H9 (cell line): ENCODE results near the gene C3orf20. TPM values are rescaled to one million over a fixed set of nuclear protein-coding genes. Genes with fewer than 3 reads are reported as not detected.
A peak's percentile ranks its signal among the peaks of the same experiment; 100 is the strongest.

Source experiments
- DNase-seq: peaks from one replicate; pipeline ENCODE4 v3.0.0-alpha.2; 2017
- H2AFZ ChIP-seq: one replicate; pipeline ENCODE4 v1.6.1; 2013; ENCODE audit warnings: mild to moderate bottlenecking, low read length, control low read depth, moderate library complexity
- H2AK5ac ChIP-seq: 2 replicates; pipeline ENCODE4 v1.6.1; 2013; ENCODE audit warnings: low read length, control low read depth, mixed read lengths; ENCODE audit not compliant: insufficient read length
- H2BK120ac ChIP-seq: one replicate; pipeline ENCODE4 v1.6.1; 2013; ENCODE audit warnings: low read depth, mild to moderate bottlenecking, low read length, control low read depth, inconsistent platforms; ENCODE audit not compliant: poor library complexity, severe bottlenecking
- H2BK12ac ChIP-seq: 2 replicates; pipeline ENCODE4 v1.6.1; 2013; ENCODE audit warnings: low read length, control low read depth, mixed read lengths, low read depth; ENCODE audit not compliant: insufficient read length
- H2BK15ac ChIP-seq: 2 replicates; pipeline ENCODE4 v1.6.1; 2013; ENCODE audit warnings: low read depth, low read length, control low read depth
- H2BK20ac ChIP-seq: one replicate; pipeline ENCODE4 v1.6.1; 2013; ENCODE audit warnings: low read depth, mild to moderate bottlenecking, low read length, control low read depth, inconsistent platforms; ENCODE audit not compliant: poor library complexity, severe bottlenecking
- H2BK5ac ChIP-seq: 2 replicates; pipeline ENCODE4 v1.6.1; 2013; ENCODE audit warnings: low read length, control low read depth, mixed read lengths; ENCODE audit not compliant: insufficient read length
- H3K14ac ChIP-seq: 2 replicates; pipeline ENCODE4 v1.6.1; 2013; ENCODE audit warnings: low read length, control low read depth; ENCODE audit not compliant: insufficient read depth
- H3K18ac ChIP-seq: 2 replicates; pipeline ENCODE4 v1.6.1; 2013; ENCODE audit warnings: low read depth, mild to moderate bottlenecking, mixed read lengths, low read length, control low read depth; ENCODE audit not compliant: insufficient read length
- H3K23ac ChIP-seq: 2 replicates; pipeline ENCODE4 v1.6.1; 2013; ENCODE audit warnings: low read length, control low read depth, mixed read lengths, low read depth; ENCODE audit not compliant: insufficient read length
- H3K23me2 ChIP-seq: 2 replicates; pipeline ENCODE4 v1.6.1; 2013; ENCODE audit warnings: low read depth, mild to moderate bottlenecking, mixed read lengths, low read length, control low read depth; ENCODE audit not compliant: insufficient read length, poor library complexity, severe bottlenecking
- H3K27ac ChIP-seq: 2 replicates; pipeline ENCODE4 v1.5.1; 2013; ENCODE audit warnings: low read length, control low read depth, mixed read lengths, low read depth; ENCODE audit not compliant: insufficient read length
- H3K27me3 ChIP-seq: 2 replicates; pipeline ENCODE4 v1.6.1; 2013; ENCODE audit warnings: low read length, control low read depth, inconsistent platforms; ENCODE audit not compliant: insufficient read depth
- H3K4ac ChIP-seq: 2 replicates; pipeline ENCODE4 v1.6.1; 2013; ENCODE audit warnings: low read depth, mild to moderate bottlenecking, control low read depth, inconsistent platforms, low read length, moderate library complexity
- H3K4me1 ChIP-seq: 2 replicates; pipeline ENCODE4 v1.6.1; 2013; ENCODE audit warnings: low read length, control low read depth, inconsistent platforms; ENCODE audit not compliant: insufficient read depth
- H3K4me2 ChIP-seq: 2 replicates; pipeline ENCODE4 v1.6.1; 2013; ENCODE audit warnings: low read length, control low read depth, mixed read lengths; ENCODE audit not compliant: insufficient read length, insufficient read depth
- H3K56ac ChIP-seq: 2 replicates; pipeline ENCODE4 v1.6.1; 2013; ENCODE audit warnings: low read depth, mild to moderate bottlenecking, mixed read lengths, low read length, control low read depth; ENCODE audit not compliant: insufficient read length
- H3K79me1 ChIP-seq: 2 replicates; pipeline ENCODE4 v1.6.1; 2013; ENCODE audit warnings: low read depth, mild to moderate bottlenecking, moderate library complexity, low read length, control low read depth, inconsistent platforms; ENCODE audit not compliant: insufficient read depth, poor library complexity, severe bottlenecking
- H3K79me2 ChIP-seq: 2 replicates; pipeline ENCODE4 v1.6.1; 2013; ENCODE audit warnings: low read length, control low read depth, inconsistent platforms; ENCODE audit not compliant: insufficient read depth
- H3K9ac ChIP-seq: 2 replicates; pipeline ENCODE4 v1.6.1; 2013; ENCODE audit warnings: low read length, control low read depth, mixed read lengths; ENCODE audit not compliant: insufficient read length; ENCODE audit errors: extremely low read depth
- H3K9me3 ChIP-seq: one replicate; pipeline ENCODE4 v1.6.1; 2013; ENCODE audit warnings: low read depth, low read length, inconsistent platforms; ENCODE audit not compliant: control insufficient read depth
- H3T11ph ChIP-seq: one replicate; pipeline ENCODE4 v1.6.1; 2013; ENCODE audit warnings: mild to moderate bottlenecking, low read length, control low read depth, inconsistent platforms
- H4K20me1 ChIP-seq: one replicate; pipeline ENCODE4 v1.6.1; 2013; ENCODE audit not compliant: control insufficient read depth, insufficient read length, insufficient read depth
- H4K5ac ChIP-seq: 2 replicates; pipeline ENCODE4 v1.6.1; 2013; ENCODE audit warnings: low read depth, mild to moderate bottlenecking, mixed read lengths, low read length, control low read depth; ENCODE audit not compliant: insufficient read length
- H4K8ac ChIP-seq: replicated peaks from 2 replicates; pipeline ENCODE4 v1.6.1; 2013; ENCODE audit warnings: low read length, control low read depth, mixed read lengths, low read depth; ENCODE audit not compliant: insufficient read length
- H4K91ac ChIP-seq: 2 replicates; pipeline ENCODE4 v1.6.1; 2013; ENCODE audit warnings: low read depth, mild to moderate bottlenecking, moderate library complexity, mixed read lengths, low read length, control low read depth; ENCODE audit not compliant: insufficient read length
- H3K27ac Mint-ChIP-seq, 3 experiments: 2 replicates in 2 of 3; 3 replicates in 1 of 3; pipeline ENCODE4 v1.8.0; 2020 to 2021; ENCODE audit warnings: mixed read lengths in 3 of 3, mild to moderate bottlenecking in 1 of 3, moderate library complexity in 1 of 3
- H3K27me3 Mint-ChIP-seq: 2 replicates; pipeline ENCODE4 v1.8.0; 2021; ENCODE audit warnings: low read depth, mild to moderate bottlenecking, moderate library complexity, mixed read lengths
- H3K36me3 Mint-ChIP-seq, 3 experiments: 2 replicates in 2 of 3; 3 replicates in 1 of 3; pipeline ENCODE4 v1.8.0; 2020 to 2021; ENCODE audit warnings: low read depth in 3 of 3, mixed read lengths in 3 of 3; ENCODE audit not compliant: insufficient read depth in 1 of 3
- H3K4me1 Mint-ChIP-seq, 2 experiments: 2 replicates each; pipeline ENCODE4 v1.8.0; 2020; ENCODE audit warnings: mixed read lengths in 2 of 2
- H3K4me3 Mint-ChIP-seq, 2 experiments: 2 replicates in 1 of 2; 3 replicates in 1 of 2; pipeline ENCODE4 v1.8.0; 2020 to 2021; ENCODE audit warnings: mild to moderate bottlenecking in 2 of 2, mixed read lengths in 2 of 2, moderate library complexity in 1 of 2
- H3K9me3 Mint-ChIP-seq, 2 experiments: 2 replicates in 1 of 2; 3 replicates in 1 of 2; pipeline ENCODE4 v1.8.0; 2020; ENCODE audit warnings: mild to moderate bottlenecking in 2 of 2, mixed read lengths in 2 of 2, moderate library complexity in 1 of 2
- CTCF ChIP-seq: fragments of 200-600 bp; sonication (generic); conservative IDR thresholded peaks from 3 replicates; pipeline ENCODE4 v1.8.0; 2021; ENCODE audit warnings: antibody characterized with exemption, mild to moderate bottlenecking
- whole genome bisulfite sequencing: extraction: QIAGEN DNeasy Blood & Tissue Kit; methylation state at CpG from one replicate; pipeline ENCODE4 v1.1.7; 2013; ENCODE audit warnings: missing lambda C conversion rate, low lambda C conversion rate, mixed read lengths; ENCODE audit not compliant: insufficient read length; ENCODE audit errors: extremely low coverage; 5-methylcytosine and 5-hydroxymethylcytosine counted together
- total RNA-seq: library from RNA; stranded (reverse); gene quantifications from 2 replicates; pipeline ENCODE4 v1.2.1, GENCODE V29; 2021

The C3orf20 gene
- total RNA-seq, 1 experiment from 2014 or later = not detected

DNA sequence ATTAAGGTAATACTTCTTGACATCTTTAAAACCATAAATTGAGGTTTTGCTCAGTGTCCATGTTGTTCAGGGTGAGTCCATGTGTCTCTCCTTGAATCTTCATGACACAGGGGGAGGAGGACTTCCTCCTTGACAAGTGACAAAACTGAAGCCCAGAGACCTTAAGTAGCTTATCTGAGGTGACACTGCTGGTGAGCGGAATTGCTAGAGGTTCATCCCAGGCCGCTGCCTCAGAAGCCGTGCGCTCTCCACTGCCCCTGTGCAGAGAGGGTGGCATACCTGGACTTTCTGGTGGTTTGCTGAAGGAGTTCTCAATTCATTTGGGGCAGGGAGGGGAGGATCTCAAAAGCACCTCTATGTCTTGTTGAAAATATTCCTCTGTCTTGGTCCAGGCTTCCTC, 46.5 kb upstream of the C3orf20 start:
- Histone ChIP-seq H2BK120ac (no peak overlapping the region), H3K23me2 (no peaks in the 10 kb centered on the region), H3K27me3 (no peaks in the 10 kb centered on the region), H2BK15ac (no peak overlapping the region), H4K20me1 (no peaks in the 10 kb centered on the region), H3K27ac (no peak overlapping the region), H3K79me1 (no peaks in the 10 kb centered on the region), H2AK5ac (no peak overlapping the region), H3K56ac (no peak overlapping the region), H3T11ph (no peak overlapping the region), H2BK12ac (no peak overlapping the region), H3K9me3 (no peaks in the 10 kb centered on the region), H2AFZ (no peak overlapping the region), H4K91ac (no peak overlapping the region), H3K23ac (no peak overlapping the region), H3K18ac (no peak overlapping the region), H3K4me1 (no peaks in the 10 kb centered on the region; the same call in 1 of the 2 replicates), H2BK20ac (no peak overlapping the region), H3K4me2 (no peak overlapping the region), H3K79me2 (no peaks in the 10 kb centered on the region), H3K14ac (no peak overlapping the region), H3K4ac (no peak overlapping the region), H4K8ac (no peak overlapping the region), H2BK5ac (no peak overlapping the region), H4K5ac (no peak overlapping the region), H3K9ac (no peak overlapping the region)
- Mint-ChIP-seq H3K27me3 (peaks cover 10% of the 10 kb centered on the region), H3K4me1 (peaks cover 21 to 26% of the 10 kb centered on the region in 2 experiments), H3K4me3 (no peak overlapping the region), H3K9me3 (no peaks in the 10 kb centered on the region), H3K27ac (peak overlapping the region in 1 of 3 experiments; percentile 95; a peak in 1 of 7 replicates), H3K36me3 (no peaks in the 10 kb centered on the region; a peak in 1 of 7 replicates)
- no peak for TF ChIP-seq CTCF
- DNase-seq = no peak
- WGBS = no CpG with 5 or more reads among the region's 4 CpGs
